Inferior parietal cortex (tissue), 1 donor: ENCODE results near the gene PMEPA1.

Experiments used
- DNase-seq: peaks from one replicate; pipeline ENCODE4 v3.0.0-alpha.2; 2016; ENCODE audit errors: extremely low spot score

The PMEPA1 gene

DNA sequence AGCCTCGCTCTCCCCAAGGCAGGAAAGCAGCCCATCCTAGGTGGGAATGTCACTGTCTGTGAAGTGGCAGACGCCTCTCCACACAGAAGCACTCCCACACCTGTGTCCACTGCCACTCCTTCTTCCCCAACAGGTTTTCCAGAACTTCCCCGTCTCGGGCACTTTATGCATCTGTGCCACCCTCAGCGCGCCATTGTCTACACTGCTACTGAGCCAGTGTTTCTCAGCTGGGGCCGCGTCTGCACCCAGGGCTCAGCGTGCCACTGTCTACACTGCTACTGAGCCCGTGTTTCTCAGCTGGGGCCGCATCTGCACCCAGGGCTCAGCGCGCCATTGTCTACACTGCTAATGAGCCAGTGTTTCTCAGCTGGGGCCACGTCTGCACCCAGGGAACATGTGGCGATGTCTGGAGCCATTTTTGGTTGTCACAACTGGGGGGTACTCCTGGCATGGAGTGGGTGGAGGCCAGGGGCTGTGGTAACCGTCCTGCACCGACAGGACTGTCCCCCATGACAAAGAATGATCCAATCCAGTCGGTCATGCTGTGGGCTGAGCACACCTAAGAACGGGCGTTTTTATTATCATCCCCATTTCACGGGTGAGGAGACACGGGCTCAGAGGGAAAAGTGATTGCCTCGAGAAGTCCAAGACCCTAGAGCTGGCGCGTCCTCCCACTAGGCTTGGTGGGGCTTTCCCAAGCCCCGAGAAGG, 47.9 kb downstream of the PMEPA1 start:
- DNase-seq, result no peak

DNA sequence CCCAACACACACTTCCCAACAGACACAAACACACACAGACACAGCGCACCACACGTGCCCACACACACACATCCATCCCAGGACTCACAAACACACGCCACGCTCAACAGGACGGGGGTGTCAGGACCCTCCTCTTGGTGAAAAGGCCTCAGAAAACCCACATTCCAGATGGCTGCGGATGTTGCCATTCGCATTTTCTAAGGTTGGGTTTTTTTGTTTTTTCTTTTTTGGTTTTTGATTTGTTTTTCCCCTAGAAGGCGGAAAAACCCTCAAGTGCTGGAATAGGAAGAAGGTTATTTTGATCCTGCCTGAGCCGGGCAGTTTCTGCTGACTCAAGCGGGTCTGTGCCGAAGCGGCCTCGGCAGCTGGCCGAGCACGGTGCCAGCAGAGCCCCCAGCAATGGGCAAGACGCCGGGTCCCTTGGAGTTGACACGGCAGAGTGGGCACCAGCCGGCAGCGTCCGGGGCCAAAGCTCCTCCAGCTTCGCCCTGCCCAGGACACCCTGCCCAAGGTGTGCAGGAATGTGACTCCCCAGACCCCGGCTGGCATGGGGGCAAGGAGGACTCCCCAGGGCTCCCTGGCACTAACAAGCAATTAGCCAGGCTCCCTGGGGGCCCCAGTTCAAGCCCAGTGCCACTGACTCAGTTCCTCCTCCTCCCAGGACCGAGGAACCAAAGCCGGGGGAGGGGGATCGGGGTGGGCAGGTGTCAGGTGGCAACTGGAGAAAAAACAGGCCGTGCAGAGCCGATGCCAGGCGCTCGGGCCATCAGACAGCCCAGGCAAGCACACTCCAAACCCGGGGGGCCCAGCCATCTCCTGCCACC, 48.7 kb downstream of the PMEPA1 start:
- DNase-seq, result no peak

DNA sequence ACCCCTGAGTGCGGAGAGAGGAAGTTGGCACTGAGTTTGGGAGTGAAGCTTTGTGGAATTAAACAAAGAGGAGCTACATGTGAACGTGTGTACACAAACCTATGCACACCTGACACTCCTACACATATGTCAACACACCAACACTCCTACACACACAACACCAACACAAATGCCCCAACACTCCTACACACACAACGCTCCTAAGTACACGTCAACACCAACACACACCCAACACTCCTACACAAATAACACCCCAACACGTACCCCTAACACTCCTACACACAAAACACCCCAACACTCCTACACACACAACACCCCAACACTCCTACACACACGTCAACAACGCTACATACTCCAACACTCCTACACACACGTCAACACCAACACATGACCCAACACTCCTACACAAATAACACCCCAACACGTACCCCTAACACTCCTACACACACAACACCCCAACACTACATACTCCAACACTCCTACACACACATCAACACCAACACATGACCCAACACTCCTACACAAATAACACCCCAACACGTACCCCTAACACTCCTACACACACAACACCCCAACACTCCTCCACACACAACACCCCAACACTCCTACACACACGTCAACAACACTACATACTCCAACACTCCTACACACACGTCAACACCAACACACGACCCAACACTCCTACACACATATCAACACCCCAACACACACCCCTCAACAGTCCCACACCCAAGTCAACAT, 49.5 kb downstream of the PMEPA1 start:
- DNase-seq, result no peak

DNA sequence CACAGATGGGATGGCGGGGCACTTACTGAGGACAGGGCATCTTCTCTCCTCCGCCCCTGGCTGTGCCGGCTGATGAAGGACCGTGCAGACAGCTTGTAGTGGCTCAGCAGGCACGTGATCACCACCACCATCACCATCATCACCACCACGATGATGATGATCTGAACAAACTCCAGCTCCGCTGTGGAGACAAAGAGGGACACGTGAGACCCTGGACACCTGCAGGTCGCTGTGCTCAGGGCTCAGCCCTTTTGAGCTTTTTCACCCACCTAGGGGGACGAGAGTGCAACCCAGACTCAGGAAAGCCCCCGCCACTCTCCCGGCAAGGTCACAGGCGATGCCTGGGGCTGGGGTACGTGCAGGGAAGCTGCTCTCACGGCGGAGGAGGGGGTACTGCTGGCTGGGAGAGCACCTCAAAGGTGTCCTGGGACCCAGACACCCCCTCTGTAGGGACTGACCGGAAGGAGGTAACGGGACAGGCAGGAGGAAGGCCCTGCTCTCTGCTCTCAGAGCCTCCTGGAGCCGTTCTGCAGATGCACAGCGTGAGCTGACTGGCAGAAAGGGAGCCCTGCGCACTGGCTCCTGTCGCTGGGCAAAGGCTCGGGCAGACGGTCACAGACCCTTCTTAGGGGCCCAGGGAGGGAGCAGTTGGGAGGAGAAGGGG, 50.2 kb downstream of the PMEPA1 start:
- no peak for DNase-seq

DNA sequence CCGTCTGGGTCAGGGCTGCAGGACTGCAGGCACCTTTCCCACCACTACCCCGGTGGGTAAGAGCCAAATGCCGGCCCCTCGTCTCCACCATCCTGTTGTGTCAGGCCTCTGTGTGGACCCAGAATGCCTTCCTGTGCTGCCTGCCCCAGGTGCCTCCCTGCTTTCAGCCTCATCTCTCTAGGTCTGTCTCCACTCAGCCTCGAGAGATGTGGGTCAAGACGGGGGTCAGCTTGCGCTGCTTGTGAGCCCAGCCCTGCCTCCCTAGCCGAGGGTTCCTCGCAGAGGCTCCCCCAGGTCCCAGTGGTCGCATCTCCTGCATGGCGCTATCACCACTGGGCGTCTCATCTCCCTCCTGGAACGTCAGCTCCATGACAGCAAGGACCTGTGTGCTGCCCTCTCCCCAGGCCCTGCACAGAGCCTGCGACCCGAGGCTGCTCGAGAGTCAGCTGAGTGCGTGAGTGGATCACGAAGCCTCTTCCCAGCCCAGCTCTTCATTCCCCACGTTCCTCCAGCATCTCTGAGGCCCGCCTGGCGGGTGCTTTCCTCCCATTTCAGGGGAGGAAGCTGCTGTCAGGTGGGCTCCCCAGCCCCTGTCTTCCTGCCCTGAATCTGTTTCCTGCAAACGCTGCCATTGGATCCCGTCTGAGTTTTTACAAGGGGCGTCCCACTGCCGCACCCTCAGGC, 50.8 kb downstream of the PMEPA1 start:
- no peak for DNase-seq

DNA sequence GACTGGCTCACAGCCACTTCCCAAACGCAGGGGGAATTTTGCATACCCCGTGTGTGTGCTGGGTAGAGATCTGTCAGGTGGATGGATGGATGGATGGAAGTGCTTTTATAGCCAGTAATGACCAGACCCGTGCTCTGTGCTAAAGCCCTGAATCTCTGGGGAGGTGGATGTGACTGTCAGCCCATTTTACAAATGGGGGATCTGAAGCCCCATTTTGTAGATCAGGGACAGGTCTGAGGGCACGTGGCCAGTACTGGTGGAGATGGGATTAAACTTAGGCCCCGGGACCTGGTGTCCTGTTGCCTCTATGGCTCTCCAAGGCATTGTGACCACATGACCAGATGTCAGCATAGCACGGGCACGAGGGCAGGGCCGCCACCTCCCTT, 51.4 kb downstream of the PMEPA1 start:
- no peak for DNase-seq

DNA sequence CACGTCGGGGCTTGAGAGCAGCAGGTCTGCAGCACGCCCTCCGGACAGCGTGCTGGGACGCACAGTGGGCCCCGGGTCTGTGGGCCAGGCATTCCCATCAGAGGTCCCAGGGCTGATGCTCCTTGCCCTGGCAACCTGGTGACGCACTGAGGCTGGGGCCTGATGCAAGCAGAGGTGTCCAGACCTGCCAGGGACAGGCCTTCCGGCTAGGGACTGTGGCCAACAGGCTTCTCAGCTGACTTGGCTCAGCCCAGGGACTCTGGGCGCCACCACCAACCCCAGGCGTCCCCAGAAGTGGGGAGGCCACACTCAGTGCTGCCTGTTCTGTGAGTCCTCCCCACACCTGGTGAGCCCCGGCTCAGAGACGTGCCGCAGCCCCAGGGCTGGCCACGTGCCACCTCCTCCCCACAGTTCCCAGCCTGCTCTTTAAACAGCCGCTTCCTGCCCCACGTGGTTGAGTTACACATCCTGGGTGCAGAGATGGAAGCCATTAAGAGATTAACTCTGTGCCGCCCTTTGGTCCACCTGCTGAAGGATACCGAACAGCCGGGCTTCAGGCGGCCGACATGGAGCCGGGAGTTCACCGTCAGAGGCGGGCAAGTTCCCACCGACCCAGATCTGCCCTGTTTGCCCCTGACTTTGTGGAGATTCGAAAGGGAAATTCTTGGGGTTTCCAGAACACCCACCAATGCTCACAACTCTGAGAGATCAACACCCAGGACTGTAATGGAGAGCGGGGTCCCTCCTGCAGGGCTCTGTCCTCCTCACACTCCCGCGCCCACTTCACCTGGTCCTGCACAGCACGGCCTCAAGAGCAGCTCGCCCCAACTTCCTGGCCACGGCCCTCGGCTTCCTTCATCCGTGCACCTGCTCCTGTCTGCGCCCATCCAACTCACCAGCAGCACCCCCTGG, 52.0 kb downstream of the PMEPA1 start:
- DNase-seq, result no peak

DNA sequence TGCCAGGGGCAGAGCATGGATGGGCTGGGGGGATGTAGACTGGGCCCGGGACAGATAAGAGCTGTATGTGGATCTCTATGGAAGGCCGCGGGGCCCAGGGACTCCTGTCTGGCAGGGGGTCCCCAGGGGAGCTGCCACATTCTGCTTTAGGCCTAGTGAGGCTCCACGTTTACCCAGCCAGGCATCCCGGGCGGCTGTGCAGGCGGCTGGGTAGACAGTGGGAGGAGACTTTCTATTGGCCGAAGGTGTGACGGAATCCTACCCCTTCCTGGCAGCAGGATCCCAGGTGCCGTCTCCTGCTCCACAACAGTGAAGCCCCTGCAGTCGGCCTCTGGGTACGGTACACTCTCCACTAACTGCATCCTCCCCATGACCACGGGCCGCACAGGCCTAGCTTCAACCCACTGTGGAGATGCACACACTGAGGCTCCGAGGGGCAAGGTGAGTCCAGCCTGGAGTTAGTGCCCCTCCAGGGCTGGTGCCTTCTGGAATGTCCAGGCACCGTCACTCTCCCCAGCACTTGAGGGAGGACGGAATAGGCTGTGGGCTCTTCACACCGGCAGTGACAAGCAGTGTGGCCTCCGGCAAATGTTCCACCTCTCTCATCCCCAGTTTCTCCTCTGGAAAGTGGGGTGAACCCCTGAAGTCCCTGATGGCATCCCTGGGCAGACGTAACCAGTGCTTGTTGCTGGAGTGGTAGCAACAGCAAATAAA, 52.8 kb downstream of the PMEPA1 start:
- DNase-seq, result no peak

DNA sequence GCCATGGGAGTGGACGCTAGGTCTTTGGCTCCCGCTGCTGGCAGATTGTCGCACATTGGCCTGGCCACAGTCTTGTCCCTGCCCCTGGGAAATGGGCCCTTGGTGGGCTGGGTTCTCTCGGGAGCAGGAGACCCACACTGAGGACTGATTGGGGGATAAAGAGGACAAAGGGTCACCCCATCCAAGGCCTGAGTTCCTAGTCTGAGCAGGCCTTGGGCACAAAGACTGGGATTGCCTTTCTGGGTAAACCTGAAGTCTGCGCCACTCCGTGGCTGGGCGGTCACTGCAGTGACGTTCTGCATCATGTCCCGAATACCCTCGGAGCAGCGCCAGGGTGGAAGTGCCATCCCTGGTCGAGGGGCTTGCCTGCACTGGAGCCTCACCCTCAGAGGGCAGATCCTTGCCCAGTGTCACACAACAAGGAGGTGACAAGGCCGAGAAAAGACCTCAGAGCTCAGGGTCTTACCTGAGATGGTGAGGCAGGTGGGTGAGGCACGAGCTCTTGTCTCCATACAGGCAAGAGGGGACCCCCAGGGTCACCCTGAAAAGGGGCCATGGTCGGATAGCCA, 53.5 kb downstream of the PMEPA1 start:
- DNase-seq, result no peak

DNA sequence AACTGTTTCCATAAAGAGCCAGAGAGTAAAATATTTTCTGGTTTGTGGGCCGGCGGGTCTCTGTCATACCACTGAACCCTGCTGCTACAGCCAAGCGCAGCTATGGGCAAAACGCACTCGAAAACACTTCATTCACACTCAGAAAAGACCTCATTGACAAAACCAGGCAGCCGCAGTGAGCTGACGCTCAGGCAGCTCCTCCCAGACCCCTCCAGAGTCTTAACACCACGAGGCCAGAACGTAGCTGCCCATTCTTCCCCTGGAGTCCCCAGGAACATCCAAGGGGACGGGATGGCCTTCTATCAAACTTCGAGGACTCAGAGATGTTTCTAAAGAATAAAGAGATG, 54.0 kb downstream of the PMEPA1 start:
- DNase-seq, result no peak

DNA sequence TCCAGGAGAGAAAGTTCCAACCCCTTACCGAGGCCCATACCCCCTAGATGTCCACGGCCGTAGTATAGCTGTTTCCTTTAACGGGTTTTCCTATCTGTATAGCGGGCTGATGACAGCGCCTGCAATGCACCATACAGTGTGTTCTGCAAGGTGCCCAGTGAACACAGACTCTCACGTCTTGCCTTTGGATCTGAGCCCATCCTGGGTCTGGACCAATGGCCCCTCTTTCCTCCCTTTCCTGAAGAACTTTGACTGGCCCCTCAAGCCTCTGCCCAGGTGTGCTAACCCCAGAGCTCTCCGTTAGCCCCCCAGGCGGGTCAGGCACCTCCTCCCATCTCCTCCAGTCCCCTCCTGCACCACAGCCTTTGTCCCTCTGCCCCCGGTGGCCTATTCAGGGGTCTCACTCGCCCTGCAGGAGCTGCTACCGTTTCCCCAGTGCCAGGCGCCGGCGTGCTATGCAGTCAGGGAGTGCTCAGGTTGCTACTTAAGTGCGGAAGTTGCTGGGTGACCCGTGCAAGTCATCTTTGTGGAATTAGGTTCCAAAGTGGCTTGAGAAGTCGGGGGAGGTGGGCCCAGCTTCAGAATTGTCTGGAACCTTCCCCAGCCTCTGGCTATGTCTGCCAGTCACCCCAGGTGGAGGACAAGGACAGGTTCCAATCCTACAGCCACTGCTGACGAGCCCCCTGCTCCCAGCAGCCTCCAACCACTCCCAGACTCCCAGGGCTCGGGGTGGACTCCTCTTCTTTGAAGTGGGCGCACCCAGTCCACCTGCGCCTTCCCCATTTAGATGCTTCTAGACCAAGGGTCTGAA, 54.6 kb downstream of the PMEPA1 start:
- no peak for DNase-seq

DNA sequence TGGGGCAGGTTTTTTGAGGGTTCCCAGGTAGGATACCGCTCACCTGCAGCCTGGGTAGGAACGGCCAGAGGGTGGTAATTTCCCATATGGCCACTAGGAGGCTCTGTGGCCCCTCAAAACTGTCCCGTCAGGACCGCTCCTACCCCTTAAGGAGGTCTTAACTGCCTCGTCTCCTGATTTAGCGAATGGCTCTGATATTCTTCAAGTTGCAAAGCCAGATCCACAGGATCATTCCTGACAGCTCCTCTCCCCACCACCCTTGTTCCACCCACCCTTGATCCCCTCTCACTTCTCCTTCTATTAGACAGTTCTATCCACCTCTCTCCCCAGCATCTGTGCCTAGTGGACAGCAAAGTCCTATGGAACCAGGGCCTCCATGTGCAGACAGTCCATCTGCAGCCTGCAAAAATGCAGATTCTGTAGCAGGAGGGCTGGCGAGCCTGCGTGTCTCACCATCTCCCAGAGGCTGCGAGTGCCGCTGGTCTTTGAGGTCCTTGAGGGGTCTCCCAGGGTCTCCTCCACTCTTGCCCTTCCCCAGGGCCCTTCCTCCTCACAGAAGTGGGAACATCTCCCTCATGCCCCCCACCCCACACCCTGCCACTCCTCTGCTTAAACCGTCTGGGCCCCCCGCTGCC, 55.3 kb downstream of the PMEPA1 start:
- DNase-seq, result peak; percentile 72

DNA sequence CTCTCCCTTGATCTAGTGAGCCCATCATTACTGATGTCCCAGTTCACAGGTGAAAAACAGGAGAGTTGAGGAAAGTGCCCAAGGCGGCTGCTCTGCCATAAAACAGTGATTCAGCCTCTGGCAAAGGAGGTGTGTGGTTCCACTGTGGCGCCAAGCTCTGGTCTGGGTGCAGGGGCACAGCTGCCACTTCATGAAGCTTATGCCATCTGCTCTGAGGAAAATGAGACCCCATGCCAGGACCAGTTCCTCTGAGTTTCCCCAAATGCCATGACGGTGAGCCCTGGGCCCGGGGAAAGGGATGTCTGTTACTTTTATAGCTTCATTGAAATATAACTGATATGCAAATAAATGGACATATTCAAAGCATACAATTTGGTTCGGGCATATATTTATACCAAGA, 55.9 kb downstream of the PMEPA1 start:
- no peak for DNase-seq

DNA sequence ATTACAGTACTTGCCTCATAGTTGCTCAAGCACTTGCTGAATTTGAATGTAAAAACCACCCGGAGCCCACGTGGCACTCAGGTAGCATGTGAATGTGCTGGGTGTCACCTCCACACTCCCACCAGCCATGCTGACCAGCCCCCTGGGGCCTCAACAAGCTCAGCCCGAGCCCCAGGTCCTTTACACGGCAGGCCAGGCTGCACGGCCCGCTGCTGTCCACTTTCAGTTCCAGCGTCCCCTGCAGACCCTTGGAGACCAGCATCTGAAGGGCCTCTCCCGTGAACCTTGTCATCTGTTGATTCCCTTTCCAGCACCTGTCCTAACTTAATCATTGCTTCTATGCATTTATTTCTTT, 56.3 kb downstream of the PMEPA1 start:
- DNase-seq, result no peak

DNA sequence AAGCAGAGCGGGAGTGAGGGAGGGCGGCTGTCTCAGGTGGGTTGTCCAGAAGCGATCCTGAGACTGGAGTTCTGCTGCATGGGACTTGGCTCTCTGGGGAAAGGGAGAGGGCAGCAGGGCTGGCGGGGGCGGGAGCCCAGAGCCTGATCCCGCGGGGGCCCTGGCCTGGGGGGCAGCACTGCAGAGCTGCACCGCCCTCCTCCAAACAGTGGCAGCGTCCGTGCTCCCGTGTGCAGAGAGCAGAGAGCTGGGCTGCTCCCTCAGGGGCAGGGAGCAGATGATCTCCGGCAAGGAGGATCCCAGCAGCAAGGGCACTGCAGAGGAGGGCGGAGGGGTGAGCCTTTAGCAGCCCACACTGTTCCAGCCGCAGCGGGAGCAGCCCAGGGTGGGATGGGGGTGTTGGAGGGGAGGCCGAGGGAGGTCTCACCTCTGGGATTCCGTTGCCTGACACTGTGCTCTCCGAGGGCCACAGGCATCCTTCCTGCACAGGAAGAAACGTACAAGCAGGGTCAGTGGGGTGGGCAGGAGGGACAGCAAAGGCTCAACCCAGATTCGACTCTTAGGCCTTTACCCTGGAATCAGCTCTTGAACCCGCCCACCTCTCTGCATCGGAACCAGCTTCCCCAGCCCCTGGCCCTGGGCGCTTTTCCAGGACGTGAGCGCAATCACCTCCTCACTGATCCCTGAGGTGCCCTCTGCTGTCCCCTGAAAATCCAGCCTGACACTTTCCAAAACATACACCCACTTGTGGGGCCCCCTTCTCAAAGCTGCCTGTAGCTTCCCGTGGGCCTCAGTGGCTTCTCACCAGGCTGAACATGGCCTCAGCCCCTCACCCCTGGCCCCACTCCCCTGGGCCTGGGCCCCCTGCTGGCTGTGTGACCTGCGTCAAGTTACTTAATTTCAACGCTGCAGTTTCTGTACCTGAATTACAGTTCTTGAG, 56.9 kb downstream of the PMEPA1 start:
- no peak for DNase-seq

DNA sequence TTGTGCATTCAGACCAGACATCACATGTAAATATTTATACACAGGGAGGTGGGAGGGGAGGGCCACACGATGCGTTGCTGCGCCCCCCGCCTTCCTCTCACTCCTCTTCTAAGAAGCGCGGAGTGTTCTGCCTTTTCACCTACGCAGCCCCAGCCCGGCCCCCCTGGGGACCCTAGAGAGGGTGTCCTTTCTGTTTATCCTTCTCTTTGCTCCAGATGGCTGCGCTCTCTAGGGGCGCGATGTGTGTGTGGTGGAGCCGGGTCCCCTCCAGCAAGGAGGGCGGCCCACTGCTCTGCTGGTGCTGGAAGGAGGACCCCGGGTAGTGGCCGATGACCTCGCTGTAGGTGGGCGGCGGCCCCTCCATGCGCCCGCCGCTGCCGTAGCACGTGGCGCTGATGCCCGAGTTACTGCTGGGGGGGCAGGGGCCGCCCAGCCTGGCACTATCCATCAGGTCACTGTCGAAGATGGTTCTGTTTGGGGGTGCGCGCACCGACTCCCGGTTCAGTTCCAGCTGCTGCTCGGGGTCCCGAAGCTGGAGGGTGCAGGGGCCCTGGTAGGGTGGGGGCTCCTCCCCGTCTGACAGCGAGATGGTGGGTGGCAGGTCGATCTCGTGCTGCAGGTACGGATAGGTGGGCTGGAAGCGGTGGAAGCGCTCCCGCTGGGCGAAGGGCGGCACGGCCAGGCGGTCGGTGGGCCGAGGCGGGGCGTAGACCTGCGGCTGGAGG, 57.8 kb downstream of the PMEPA1 start:
- no peak for DNase-seq
